ENCODE results near the gene CREB5.

The CREB5 gene

GRCh38 chr7:28695300-28696295, 283.3 kb downstream of the CREB5 start:
- no peak for DNase-seq

- DNase-seq: no peak
Observed at GRCh38 chr7:28697913-28698563, 285.7 kb downstream of the CREB5 start.

- no peak for DNase-seq
Observed at GRCh38 chr7:28698840-28699239, 286.5 kb downstream of the CREB5 start.

- DNase-seq: no peak
Observed at GRCh38 chr7:28700096-28700495, 287.8 kb downstream of the CREB5 start.

GRCh38 chr7:28700790-28701203, 288.5 kb downstream of the CREB5 start:
- peak; percentile 37 for DNase-seq

DNA sequence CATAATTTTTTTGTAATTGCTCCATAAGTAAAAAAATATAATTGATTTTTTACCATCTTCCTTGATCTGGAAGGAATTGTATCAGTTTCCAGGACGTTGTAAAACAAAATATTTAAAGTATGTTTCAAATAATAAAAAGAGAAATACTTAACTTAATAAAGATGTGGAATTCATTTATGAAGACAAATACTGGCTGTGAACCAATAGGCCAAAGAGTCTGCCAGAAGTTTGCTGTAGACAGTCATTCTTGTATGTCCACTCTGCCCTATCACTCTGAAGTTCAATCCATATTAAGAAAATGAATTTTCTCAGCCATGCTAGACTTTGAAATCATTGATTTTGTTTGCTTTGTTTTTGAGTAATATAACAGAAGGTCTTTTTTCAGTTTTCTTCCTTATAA, 289.4 kb downstream of the CREB5 start:
- DNase-seq: no peak

GRCh38 chr7:28702171-28702570, 289.9 kb downstream of the CREB5 start:
- no peak for DNase-seq

DNA sequence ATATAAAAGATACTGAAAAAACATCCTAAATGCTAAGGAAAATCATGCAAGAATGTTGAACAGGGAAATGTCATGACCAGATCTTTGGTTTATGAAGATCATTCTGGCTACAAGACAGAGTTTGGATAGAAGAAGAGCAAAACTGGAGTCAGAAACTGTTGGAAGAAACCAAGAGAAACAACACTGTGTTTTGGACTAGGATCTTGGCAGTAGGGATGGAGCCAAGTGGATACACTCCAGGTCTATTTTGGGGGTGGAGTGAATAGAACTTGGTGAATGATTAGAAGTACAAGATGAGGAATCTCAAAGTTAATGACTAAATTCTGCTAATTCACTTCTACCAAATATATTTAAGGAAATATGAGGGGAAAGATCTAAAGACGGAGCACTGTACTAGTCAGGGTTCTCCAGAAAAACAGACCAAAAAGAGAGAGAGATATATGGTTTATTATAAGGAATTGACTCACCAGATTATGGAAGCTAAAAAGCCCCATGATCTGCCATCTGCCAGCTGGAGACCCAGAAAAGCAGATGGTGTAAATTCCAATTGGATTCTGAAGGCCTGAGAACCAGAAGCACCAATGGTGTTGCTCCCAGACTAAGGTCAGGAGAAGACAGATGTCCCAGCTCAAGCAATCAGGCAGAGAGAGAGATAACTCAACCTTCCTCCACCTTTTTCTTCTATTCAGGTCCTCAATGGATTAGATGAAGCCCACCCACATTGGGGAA, 290.9 kb downstream of the CREB5 start:
- DNase-seq: no peak

DNA sequence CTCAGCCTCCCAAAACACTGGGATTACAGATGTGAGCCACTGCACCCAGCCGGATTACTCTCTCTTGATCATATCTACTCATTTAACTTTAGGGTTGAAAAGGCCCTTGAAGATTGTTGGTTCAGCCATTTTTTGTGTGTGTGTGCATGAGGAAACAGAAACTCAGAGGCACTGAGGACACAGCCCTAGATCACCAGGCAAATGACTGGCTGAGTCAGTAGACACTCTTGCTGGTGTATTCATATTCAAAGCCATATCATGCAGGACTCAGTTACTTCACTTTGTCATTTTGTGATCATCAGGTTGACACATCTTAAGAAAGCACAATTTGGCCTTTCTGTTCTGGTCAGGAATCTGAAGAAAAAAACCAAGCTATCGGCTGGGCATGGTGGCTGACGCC, 292.4 kb downstream of the CREB5 start:
- DNase-seq: no peak

DNA sequence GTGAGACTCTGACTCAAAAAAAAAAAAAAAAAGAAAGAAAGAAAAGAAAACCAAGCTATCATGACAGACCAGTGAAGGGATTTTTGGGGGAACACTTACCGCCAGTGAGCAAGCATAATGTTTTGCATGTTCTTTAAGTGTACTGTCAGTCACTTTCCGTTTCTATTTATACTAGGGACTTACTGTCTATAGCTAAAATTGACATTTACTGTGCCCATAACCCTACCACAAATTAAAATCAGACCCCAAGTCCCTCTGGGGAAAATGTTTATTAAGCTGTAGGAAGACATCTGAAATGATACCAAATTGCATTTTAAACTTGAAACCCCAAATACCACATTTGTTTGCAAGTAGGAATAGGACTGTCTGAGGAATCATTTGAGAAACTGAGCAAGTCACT, 293.0 kb downstream of the CREB5 start:
- DNase-seq: no peak

GRCh38 chr7:28706584-28706983, 294.3 kb downstream of the CREB5 start:
- no peak for DNase-seq

GRCh38 chr7:28707291-28707690, 295.0 kb downstream of the CREB5 start:
- DNase-seq: no peak

DNA sequence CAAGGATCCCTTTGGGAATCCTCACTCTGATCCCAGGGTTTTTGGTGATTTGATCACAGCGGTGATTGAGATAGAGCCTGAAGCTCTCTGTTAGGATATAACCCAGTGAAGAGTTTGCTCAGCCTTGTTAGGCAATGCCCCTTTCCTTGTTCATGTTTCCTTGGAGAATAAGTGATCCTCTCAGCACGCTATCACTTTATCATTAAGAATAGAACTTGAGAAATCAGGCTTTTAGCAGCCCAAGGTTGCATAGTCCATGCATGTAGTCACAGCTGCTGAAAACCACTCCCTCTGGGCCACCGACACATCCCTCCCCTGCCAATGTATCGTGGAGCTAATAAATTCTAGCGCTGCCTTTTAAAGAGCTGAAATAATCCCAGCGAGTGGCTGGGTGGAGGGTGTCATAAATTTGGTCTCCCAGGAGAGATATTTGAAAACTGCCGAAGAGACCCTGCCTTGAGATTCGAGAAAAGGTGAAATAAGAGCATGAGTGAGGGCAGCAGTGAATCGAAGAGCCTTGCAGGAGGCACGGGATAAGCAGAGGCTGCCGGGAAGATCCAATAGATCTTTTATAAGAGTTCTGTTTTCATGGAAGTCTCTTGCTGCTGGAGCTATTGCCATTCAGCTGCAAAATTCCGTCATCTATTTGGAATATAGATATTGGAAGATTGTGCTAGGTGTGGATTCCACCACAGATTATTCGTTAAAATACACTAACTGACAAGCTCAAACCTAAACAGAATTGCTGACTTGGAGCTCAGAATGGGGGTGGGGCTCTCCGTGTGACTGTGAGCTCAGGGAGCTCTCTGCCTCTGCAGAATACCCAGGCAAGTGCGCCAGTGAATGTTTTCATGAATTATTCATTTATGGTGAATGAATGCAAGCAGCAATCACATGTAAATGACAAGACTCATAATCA, 296.0 kb downstream of the CREB5 start:
- peak; percentile 10 for DNase-seq

GRCh38 chr7:28709748-28710147, 297.4 kb downstream of the CREB5 start:
- no peak for DNase-seq

DNA sequence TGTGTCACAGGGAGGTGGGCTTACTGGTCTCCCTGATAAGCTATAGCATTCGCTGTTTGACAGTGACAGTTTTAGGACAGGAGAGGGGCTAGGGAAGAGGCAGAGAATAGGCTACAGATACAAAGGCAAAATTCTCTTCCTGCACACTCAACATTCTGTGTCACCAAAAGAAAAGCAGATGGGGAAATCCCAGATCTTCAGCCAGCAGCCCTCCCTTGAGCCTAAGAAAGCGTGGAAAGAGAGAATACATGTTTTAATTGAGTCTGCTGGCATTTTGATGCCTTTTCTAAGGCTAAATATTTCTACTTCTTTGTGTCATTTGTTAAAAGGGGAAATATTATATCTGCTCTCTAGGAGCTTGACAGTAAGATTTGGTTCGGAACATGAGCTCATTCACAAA, 298.8 kb downstream of the CREB5 start:
- no peak for DNase-seq

DNA sequence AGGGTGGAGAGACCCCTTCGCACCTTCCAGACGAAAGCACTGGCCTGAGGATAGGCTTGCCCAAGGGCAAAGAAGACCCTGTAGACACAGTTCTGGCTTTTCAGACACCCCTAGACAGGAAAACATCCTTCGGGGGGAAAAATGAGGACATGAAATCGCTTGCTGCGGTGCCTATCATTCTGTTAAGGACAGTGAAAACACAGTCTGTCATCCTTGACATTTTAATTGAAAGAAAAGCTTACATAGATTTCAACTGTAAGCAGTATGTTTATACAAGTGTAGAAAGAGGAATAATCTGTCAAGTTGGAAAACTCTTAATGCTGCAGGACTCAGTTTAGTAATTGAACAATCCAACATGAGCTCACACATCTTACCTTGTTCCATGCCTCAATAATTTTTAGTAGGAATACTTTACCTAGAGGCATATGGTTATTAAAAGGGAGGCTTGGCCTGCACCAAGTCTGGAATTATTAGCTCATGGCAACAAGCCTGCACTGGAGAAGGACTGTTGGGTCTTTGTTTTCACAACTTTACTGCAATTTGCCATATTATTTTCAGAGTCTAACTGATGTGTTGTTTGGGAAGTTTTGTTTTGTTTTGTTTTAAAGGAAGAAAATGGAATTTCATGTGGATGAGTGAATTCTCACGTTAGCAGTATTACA, 302.3 kb downstream of the CREB5 start:
- DNase-seq: no peak

DNA sequence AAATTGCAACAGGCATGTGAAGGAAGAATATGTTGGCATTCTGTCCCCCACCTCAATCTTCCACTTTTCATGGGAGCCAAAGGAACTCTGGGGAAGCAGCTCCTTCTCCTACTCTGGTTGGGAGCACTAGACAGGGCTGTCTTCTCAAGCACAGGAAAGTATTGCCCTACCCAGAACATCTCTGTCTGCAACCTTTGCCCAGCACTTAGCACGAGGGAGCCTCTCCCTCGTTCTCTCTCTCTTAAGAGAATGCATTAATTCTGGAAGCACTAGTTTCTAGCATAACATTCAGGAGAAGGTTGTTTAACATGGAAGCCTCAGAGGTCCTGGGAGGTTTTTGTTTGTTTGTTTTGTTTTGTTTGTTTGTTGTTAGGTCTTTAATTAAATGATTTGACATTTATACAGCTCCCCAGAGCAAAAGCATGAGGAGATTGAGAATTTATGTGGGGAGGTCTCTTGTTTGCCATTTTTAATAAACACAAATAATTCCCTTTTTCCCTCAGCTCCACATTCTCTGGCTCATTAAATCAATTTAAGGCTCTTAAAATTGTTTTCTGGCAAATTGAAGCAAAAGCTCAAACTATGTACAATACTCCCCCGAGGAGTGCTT, 305.2 kb downstream of the CREB5 start:
- DNase-seq: no peak

DNA sequence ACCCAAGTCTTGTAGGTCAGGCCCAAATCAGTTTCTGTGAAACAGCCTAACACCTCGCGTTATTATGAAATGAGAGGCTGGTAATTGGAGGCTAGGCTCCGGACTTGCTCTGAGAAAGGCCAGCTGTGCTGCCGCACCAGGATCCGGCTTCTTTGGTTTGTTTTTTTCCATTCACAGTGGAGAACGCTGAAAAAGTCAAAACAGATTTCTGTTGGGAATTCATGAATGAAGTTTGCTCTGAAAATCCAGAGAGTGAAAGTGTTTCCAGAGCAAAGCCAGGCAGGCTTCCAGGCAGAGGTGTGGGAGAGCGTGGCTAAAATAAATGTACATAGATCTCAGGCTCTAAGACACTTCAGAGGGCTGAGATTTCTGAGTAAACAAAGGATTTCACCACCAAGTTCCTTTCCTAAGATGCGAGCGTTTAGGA, 305.8 kb downstream of the CREB5 start:
- DNase-seq: no peak

- no peak for DNase-seq
Observed at GRCh38 chr7:28718545-28718944, 306.2 kb downstream of the CREB5 start.

- peak; percentile 63 for DNase-seq
Observed at GRCh38 chr7:28722684-28723083, 310.4 kb downstream of the CREB5 start.

- DNase-seq: no peak
Observed at GRCh38 chr7:28723336-28723735, 311.0 kb downstream of the CREB5 start.

Measured in NCI-H1436 treated with DMSO at 0.1 percent for 48 hours (cell line).